Transverse colon (tissue), 4 donors: ENCODE data around the gene F10.

Experiments
- EP300 ChIP-seq: sonication (generic); formaldehyde crosslinking; IDR thresholded peaks from one replicate; pipeline ENCODE4 v1.6.1; 2017; ENCODE audit warnings: antibody characterized with exemption, low read depth
- POLR2A ChIP-seq: fragments of 450-650 bp; IDR thresholded peaks from one replicate; pipeline ENCODE4 v1.6.1; 2016; ENCODE audit warnings: antibody characterized with exemption, mild to moderate bottlenecking, moderate library complexity
- POLR2AphosphoS5 ChIP-seq, 3 donors: sonication (generic); formaldehyde crosslinking; IDR thresholded peaks; one replicate each; pipeline ENCODE4 v1.6.1; 2016; ENCODE audit warnings: antibody characterized with exemption in 3 of 3
- TF ChIP-seq, protein P1 (sequence below), 5 experiments: fragments of 200-600 bp in 3 of 5; fragments of 450-650 bp in 2 of 5; sonication (generic) in 3 of 5; IDR thresholded peaks; 1 replicate in 2 of 5; 2 replicates in 3 of 5; pipeline ENCODE4 v1.5.1; 2016 to 2017; ENCODE audit warnings: antibody characterized with exemption in 5 of 5, inconsistent platforms in 3 of 5, mild to moderate bottlenecking in 2 of 5, moderate library complexity in 1 of 5

DNA sequence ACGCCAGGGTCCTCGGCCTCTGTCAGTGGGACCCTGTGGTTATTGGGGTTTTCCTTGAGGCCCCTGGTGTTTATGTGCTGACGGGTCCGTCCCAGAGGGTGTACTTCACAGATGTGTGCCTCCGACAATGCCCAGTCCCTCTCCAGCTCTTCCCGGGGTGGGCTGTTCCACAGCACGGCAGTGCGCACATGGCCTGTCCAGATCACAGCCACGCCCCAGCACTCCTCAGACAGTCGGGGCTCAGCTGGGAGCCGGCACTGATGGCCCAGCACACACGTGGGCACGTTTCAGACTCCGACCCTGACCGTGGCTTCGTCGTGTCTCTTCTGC, 33.9 kb upstream of the F10 start:
- TF ChIP-seq, protein P1, sequence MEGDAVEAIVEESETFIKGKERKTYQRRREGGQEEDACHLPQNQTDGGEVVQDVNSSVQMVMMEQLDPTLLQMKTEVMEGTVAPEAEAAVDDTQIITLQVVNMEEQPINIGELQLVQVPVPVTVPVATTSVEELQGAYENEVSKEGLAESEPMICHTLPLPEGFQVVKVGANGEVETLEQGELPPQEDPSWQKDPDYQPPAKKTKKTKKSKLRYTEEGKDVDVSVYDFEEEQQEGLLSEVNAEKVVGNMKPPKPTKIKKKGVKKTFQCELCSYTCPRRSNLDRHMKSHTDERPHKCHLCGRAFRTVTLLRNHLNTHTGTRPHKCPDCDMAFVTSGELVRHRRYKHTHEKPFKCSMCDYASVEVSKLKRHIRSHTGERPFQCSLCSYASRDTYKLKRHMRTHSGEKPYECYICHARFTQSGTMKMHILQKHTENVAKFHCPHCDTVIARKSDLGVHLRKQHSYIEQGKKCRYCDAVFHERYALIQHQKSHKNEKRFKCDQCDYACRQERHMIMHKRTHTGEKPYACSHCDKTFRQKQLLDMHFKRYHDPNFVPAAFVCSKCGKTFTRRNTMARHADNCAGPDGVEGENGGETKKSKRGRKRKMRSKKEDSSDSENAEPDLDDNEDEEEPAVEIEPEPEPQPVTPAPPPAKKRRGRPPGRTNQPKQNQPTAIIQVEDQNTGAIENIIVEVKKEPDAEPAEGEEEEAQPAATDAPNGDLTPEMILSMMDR (IDR thresholded peaks at IDR 0.05) = no peak
- no peak for TF ChIP-seq POLR2A
- TF ChIP-seq EP300 = no peak
- no peak for TF ChIP-seq POLR2AphosphoS5 (IDR thresholded peaks at IDR 0.05)
